NK-92 (cell line): Measurements from ENCODE around the gene RCAN2.
"Not testable (repeated sequence)": the region's sequence is repeated elsewhere in the genome, so short reads cannot be mapped to it uniquely, and the experiment has no call there.

Experiments used
- DNase-seq: peaks from one replicate; lab custom pipeline; 2025; ENCODE audit not compliant: unreplicated experiment; lab: John Stamatoyannopoulos, UW

Gene RCAN2

GRCh38 chr6:46390153-46390876, 100.9 kb downstream of the RCAN2 start:
- DNase-seq, result no peak

- DNase-seq, result not testable (repeated sequence)
Observed at GRCh38 chr6:46387728-46388127, 103.5 kb downstream of the RCAN2 start.

GRCh38 chr6:46381579-46381978, 109.7 kb downstream of the RCAN2 start:
- no peak for DNase-seq

GRCh38 chr6:46381057-46381456, 110.2 kb downstream of the RCAN2 start:
- DNase-seq, result no peak

- no peak for DNase-seq
Observed at GRCh38 chr6:46380152-46380807, 111.0 kb downstream of the RCAN2 start.

- no peak for DNase-seq
Observed at GRCh38 chr6:46378882-46379416, 112.3 kb downstream of the RCAN2 start.

GRCh38 chr6:46378161-46378881, 112.9 kb downstream of the RCAN2 start:
- no peak for DNase-seq

- no peak for DNase-seq
Observed at GRCh38 chr6:46377209-46377608, 114.0 kb downstream of the RCAN2 start.

GRCh38 chr6:46376562-46377061, 114.6 kb downstream of the RCAN2 start:
- no peak for DNase-seq

GRCh38 chr6:46370622-46371021, 120.6 kb downstream of the RCAN2 start:
- no peak for DNase-seq

- no peak for DNase-seq
Observed at GRCh38 chr6:46368169-46368536, 123.1 kb downstream of the RCAN2 start.

GRCh38 chr6:46367354-46368168, 123.7 kb downstream of the RCAN2 start:
- DNase-seq, result no peak

GRCh38 chr6:46366190-46366900, 124.9 kb downstream of the RCAN2 start:
- DNase-seq, result no peak

GRCh38 chr6:46357591-46357990, 133.7 kb downstream of the RCAN2 start:
- DNase-seq, result no peak

GRCh38 chr6:46356543-46356942, 134.7 kb downstream of the RCAN2 start:
- DNase-seq, result no peak

- DNase-seq, result no peak
Observed at GRCh38 chr6:46353528-46353927, 137.7 kb downstream of the RCAN2 start.

GRCh38 chr6:46352541-46353268, 138.5 kb downstream of the RCAN2 start:
- DNase-seq, result no peak

GRCh38 chr6:46350714-46351113, 140.5 kb downstream of the RCAN2 start:
- DNase-seq, result no peak

GRCh38 chr6:46347669-46348068, 143.6 kb downstream of the RCAN2 start:
- DNase-seq, result no peak

- no peak for DNase-seq
Observed at GRCh38 chr6:46340246-46340645, 151.0 kb downstream of the RCAN2 start.
